Measurements from ENCODE around the gene RASD1.
A peak's percentile ranks its signal among the peaks of the same experiment; 100 is the strongest.

Gene RASD1

GRCh38 chr17:17509601-17510425, 13.6 kb upstream of the RASD1 start:
- DNase-seq, result no peak

- no peak for DNase-seq
Measured at GRCh38 chr17:17508646-17509591, 12.7 kb upstream of the RASD1 start.

GRCh38 chr17:17508019-17508535, 11.9 kb upstream of the RASD1 start:
- DNase-seq, result no peak

- DNase-seq, result no peak
Measured at GRCh38 chr17:17507465-17508011, 11.3 kb upstream of the RASD1 start.

- DNase-seq, result no peak
Measured at GRCh38 chr17:17506893-17507464, 10.8 kb upstream of the RASD1 start.

DNA sequence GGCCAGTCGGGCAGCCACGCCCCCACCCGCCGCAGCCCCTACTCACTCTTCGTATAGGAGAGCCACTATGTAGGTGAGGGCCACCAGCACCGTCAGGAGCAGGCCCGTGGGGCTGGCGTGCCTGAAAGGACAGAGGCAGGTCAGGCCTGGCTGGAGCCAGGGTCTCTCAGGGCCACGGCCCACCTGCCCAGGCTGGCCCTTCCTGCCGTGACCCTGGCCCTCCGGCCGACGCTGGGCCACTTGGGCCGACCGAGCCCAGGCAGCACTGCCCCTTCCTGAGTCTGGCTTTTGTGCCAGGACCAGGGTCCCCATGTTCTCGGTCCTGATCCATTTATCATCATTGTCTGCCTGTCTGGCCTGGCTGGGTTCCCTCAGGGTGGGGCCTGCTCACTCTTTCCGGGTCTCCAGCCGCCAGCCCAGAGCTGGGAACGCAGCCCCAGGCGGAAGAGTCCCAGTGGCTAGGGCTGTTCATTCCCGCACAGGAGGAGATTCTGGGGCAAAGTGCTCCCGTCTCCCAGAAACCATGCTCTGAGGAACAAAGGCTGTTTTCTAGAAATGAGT, 10.1 kb upstream of the RASD1 start:
- no peak for DNase-seq

- DNase-seq, result no peak
Measured at GRCh38 chr17:17505610-17506171, 9.5 kb upstream of the RASD1 start.

GRCh38 chr17:17505151-17505550, 9.0 kb upstream of the RASD1 start:
- DNase-seq, result no peak

- no peak for DNase-seq
Measured at GRCh38 chr17:17504341-17505140, 8.3 kb upstream of the RASD1 start.

DNA sequence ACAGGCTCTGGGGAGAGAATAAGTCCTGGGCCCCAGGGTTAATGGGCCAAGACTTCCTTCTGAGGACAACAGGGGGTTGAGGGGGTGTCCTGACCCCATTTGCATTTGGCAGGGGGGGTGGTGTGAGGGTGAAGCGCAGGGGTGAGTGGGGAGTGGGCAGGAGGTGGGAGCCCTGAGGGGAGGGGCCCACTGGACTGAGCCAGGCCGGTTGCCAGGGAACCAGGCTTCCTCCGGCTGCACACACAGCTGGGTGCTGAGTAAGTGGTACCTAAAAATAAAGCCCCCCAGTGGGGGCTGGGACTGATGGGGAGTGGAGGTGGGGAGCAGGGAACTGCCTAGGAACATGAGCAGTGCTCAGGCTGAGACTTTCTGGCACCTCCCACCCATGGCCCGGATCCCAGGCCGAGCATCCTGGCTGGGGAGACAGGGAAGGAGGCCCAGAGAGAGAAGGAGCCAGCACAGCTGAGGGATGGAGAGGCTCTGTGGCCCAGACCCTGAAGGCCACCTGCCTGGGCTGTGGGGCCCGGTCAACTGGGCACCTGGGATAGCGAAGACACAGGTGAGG, 7.5 kb upstream of the RASD1 start:
- DNase-seq, result no peak

DNA sequence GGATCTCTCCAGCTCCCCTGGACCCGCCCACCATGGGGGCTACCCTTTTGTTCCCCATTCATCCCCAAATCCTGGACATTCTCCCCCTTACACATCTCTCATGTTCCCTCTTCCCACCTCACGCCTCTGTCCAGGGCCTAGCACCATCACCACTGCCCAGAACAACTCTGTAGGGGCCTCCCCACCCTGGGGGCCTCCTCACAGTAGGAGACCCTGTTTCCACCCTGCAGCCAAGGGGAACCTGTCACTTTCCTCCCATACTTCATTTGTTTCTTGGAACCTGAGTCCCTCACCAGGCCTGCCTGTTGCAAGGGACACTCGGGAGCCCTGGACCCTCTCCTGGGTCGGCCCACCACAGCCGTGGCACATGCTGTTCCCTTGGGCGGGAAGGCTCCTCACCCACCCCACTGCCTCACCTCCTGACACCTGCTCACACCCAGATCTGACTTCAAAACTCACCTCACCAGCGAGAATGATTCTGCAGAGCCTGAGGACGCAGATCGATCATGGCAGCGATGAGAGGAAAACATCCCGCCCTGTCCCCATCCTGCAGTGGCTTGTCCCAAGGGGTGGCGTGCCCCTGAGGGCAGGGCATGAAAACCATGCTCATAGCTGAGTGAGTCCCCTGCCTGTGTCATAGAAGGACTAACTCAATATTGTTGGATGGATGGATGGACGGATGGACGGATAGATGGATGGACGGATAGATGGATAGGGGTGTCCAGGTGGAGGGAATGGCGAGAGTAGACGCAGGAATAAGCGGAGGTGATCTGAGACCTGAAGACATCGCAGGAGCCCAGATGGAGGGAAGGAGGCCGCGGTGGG, 6.8 kb upstream of the RASD1 start:
- no peak for DNase-seq

DNA sequence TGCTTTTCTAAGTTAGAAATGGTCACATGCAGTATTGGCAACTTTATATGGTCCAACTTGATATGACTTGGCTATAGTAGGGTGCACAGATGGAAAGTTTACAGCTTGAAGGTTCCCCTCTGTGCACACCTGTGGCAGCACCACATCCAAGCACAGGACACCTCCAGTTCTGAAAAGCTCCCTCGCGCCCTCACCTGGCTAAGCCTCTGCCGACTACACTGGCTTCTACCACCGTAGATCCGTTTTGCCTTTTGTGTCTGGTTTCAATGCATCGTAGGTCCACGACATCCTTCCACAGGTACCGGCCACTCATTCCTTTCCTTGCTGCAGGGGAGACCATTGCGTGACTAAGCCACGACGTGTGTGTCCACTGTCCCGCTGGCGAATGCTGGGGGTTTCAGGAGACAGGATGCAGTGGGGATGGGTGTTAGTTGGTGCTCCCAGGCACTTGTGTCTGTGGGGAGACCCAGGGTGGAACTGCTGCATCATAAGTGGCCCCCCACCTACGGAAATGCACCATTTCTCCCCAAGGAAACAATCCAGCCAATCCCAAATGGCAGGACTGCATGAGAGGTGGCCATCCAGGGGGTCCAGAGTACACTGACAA, 4.9 kb upstream of the RASD1 start:
- DNase-seq, result no peak

DNA sequence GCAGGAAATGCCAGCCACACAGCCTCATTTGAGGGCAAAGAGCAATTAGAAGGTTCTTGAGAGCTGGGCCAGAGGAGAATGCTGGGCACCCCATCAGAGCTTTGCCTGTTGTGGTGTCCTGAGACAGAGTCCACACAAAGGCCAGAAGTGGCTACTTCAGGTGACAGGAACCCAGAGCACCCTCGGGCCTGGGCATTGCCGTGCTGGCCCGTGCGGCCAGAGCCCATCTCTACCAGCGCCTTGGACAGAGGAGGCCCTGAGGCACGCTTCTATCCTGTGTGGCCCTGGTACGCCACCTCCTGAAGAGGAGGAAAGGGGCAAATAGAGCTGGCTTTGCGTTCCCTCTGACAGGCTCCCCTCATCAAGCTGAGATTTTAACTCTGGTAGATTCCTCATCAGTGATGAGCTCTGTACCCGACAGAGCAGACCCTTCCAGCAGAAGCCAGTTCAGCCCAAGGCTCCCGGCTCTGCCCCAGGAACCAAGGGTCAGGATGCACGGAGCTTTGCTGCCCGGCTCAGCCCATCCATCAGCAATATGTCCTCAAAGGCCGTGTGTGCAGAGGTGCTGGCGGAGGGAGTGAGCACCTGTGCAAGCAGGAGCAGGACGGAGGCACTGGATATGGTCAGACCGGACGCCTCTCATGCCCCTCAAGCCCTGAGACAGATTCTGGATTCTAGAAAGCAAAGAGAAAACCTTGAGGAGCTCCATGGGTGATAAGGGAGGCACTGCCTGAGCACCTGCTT, 3.4 kb upstream of the RASD1 start:
- no peak for DNase-seq

DNA sequence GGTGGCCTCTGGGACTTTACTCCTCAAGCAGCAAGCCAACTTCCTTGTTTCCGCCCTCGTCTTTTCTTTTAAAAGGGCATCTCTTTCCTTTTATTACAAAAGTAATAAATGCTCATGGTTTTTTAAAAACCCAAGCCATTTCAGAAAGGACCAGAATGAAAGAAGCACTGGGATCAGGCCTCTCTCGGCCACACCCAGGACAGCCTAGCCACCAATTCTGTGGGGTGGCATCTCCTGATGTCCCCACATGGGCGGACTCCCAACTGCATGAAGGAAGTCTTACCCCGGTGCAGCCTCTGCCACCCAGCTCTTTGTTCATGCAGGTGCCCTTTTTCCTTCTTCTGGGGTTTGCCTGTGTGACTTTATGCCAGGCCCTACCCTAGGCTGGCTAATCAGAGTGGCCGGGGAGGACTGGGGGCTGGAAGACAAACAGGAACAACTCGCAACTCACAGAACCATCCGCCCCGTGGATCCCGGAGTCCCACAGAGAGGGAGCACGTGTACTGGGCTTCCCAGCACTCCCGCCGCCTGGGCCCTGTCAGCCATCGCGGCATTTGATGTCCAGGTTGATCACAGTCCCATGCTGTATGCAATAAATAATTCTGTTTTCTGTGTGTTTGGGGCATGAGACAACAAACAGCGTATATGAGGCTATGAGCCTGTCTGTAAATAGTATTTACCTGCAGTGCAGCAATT, 2.6 kb upstream of the RASD1 start:
- no peak for DNase-seq

- no peak for DNase-seq
Measured at GRCh38 chr17:17497845-17498520, 1.8 kb upstream of the RASD1 start.

DNA sequence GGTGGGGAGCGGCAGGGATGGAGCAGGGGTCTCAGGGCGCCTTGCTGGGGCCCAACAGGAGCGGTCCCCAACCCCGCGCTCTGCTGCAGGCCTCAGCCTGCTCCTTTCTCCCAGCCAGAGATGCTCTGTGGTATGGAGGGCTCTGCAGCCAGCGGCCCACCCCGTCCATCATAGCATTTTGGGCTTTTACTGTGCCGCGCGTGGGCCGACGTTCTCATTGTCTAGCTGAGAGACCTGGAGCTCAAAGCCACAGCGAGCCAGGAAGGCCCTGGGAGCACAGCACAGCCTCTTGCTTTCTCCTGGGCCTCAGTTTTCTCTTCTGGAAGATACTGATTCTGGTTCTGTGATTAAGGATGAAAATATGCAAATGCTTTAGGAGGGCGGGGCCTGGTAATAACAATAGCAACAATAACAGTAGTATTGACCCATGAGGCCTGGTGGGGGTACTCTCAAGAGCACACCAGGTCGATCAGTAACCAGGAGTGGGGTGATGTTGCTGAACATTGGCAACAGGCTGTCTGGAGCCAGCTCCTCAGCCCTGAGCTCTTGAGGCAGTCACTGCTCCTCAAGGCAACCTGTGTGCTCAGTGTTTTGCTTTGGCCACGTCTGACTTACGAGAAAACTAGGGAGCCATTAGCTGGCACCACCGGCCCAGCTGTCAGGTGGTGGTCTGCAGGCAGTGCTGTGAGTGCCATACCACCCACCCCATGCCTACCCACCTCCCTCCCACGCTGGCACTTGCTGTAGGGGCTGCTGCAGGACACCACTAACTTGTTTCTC, 1.1 kb upstream of the RASD1 start:
- DNase-seq, result peak; percentile 17

Data from fibroblast of skin of back (primary cell).